WTC11 (cell line): ENCODE data around the gene SMYD3.

Experiments used
- AR ChIP-seq: fragments of 250-450 bp; sonication (Bioruptor Pico); IDR thresholded peaks from 2 replicates; pipeline ENCODE4 v1.9.0; 2021; ENCODE audit warnings: mild to moderate bottlenecking
- CTCF ChIP-seq: fragments of 200-600 bp; IDR thresholded peaks from 2 replicates; pipeline ENCODE4 v1.8.0; 2022; ENCODE audit warnings: antibody characterized with exemption
- E2F5 ChIP-seq: sonication (generic); formaldehyde crosslinking; IDR thresholded peaks from 2 replicates; pipeline ENCODE4 v1.8.1; 2022; ENCODE audit warnings: mild to moderate bottlenecking, moderate library complexity, missing genetic modification reagents
- ESRRA ChIP-seq: sonication (generic); formaldehyde crosslinking; IDR thresholded peaks from 2 replicates; pipeline ENCODE4 v1.8.1; 2022; ENCODE audit warnings: mild to moderate bottlenecking, missing genetic modification reagents, borderline replicate concordance
- KAT7 ChIP-seq: sonication (generic); formaldehyde crosslinking; IDR thresholded peaks from 2 replicates; pipeline ENCODE4 v1.8.1; 2023; ENCODE audit warnings: missing genetic modification reagents, mild to moderate bottlenecking, borderline replicate concordance
- MLX ChIP-seq: sonication (generic); formaldehyde crosslinking; IDR thresholded peaks from 2 replicates; pipeline ENCODE4 v1.8.1; 2023; ENCODE audit warnings: mild to moderate bottlenecking, missing genetic modification reagents, moderate library complexity
- PRDM15 ChIP-seq: sonication (generic); formaldehyde crosslinking; IDR thresholded peaks from 2 replicates; pipeline ENCODE4 v1.8.0; 2022; ENCODE audit warnings: missing genetic modification reagents
- RELA ChIP-seq: sonication (generic); formaldehyde crosslinking; IDR thresholded peaks from 2 replicates; pipeline ENCODE4 v1.8.1; 2022; ENCODE audit warnings: missing genetic modification reagents, mild to moderate bottlenecking, borderline replicate concordance
- SMAD3 ChIP-seq: sonication (generic); formaldehyde crosslinking; IDR thresholded peaks from 2 replicates; pipeline ENCODE4 v1.8.0; 2022; ENCODE audit warnings: missing genetic modification reagents, mild to moderate bottlenecking, borderline replicate concordance
- USF2 ChIP-seq: sonication (generic); formaldehyde crosslinking; IDR thresholded peaks from 2 replicates; pipeline ENCODE4 v1.8.1; 2023; ENCODE audit warnings: mild to moderate bottlenecking, missing genetic modification reagents, moderate library complexity
- ZNF138 ChIP-seq: sonication (generic); formaldehyde crosslinking; conservative IDR thresholded peaks from 2 replicates; pipeline ENCODE4 v1.8.1; 2022; ENCODE audit warnings: mild to moderate bottlenecking, moderate library complexity, missing genetic modification reagents
- ZNF232 ChIP-seq: sonication (generic); formaldehyde crosslinking; IDR thresholded peaks from 2 replicates; pipeline ENCODE4 v1.8.0; 2022; ENCODE audit warnings: mild to moderate bottlenecking, missing genetic modification reagents
- ZNF532 ChIP-seq: fragments of 250-450 bp; sonication (Bioruptor Pico); IDR thresholded peaks from 2 replicates; pipeline ENCODE4 v1.9.0; 2021; ENCODE audit warnings: mild to moderate bottlenecking, borderline replicate concordance

GRCh38 chr1:245960171-245960570 lies 546.9 kb downstream of the SMYD3 start:
- TF ChIP-seq CTCF (no peak), KAT7 (no peak), SMAD3 (CRISPR knock-in tag) (no peak), ESRRA (CRISPR knock-in tag) (no peak), USF2 (no peak), MLX (no peak), ZNF532 (no peak), E2F5 (CRISPR knock-in tag) (no peak), ZNF232 (CRISPR knock-in tag) (no peak), ZNF138 (no peak), RELA (CRISPR knock-in tag) (no peak), PRDM15 (CRISPR knock-in tag) (no peak), AR (CRISPR knock-in tag) (no peak)
